GM19035 (cell line): ENCODE data around the gene DYNC1I1.

Experiments
- ATAC-seq: cut with Tn5 transposase; IDR thresholded peaks from one replicate; pipeline ENCODE4 v1.9.1; 2021; ENCODE audit not compliant: unreplicated experiment

Gene DYNC1I1

DNA sequence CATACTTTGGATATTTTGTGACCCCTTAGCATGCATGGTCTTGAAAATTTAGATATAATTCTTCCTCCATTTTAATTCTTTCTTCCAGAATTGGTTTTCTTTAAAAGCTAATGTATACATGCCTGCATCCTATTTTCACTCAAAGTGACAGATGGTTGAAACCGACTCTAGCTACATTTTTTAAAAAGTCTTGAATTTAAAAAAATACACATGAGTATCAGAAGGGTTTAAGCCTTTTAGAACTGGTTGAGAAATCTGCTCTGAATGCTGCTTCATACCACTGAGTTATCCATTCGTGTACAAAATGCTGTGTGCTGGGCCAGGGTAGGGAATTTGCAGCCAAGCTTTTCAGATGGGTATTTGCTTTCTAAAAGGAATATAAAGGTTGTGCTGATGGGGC, 16.5 kb downstream of the DYNC1I1 start:
- no peak for ATAC-seq

DNA sequence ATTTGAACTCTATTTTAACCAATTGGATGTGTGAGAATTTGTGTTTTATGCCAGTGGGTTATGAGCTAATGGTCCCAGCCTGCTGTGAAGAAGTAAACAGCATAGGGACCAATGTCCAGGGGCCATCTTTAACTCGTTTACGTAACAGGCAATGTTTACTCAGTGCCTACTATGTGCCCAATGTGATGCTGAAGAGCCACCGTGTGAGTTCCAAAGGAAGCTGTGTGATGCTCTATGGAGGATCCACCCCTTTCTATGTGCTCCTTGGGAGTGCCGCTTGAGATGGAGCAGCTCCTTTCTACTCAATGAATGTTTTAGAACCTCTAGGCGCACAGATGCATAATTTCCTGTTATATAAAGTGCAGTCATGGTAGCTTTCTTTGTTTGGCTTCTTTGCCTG, 21.3 kb downstream of the DYNC1I1 start:
- no peak for ATAC-seq

DNA sequence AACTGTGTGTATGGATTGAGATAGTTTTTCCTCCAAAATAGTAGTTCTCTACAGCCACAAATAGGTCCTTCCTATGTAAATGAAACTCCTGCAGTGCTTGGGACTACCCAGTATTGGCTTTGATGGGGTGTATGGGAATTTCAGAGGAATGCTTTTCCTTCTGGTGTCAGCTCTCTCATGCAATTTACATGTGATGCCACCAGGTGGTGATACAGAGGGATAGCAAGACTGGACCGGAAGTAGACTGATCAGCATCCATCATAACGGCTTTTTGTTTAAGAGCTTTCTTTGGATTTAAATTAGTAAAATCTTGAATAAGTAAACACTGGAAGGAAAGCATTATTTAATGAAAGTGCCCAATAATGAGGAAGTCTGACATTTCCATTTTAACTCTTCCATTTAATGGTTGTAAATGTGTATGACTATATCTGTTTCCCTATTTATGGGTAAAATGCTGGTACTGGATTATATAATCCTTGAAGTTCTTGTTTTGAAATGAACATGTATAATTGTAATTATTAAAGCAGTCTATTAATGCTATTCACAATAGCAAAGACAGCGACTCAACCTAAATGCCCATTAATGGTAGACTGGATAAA, 22.7 kb downstream of the DYNC1I1 start:
- ATAC-seq = no peak

DNA sequence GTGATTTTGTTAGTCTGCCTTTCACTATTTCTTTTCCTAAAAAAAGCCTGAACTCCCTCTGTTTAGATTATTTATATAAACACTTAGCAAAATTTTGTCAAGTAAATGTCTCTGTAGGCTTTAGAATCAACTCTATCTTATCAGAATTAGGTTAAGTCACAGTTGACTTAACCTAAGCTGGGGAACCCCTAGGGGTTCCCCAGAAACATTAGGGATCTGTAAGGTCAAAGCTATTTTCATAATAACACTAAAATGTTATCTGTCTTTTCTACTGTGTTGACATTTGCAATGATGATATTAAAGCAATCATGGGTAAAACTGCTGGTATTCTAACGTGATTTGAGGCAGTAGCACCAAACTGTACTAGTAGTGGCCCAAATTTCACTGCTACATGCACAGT, 24.3 kb downstream of the DYNC1I1 start:
- no peak for ATAC-seq

DNA sequence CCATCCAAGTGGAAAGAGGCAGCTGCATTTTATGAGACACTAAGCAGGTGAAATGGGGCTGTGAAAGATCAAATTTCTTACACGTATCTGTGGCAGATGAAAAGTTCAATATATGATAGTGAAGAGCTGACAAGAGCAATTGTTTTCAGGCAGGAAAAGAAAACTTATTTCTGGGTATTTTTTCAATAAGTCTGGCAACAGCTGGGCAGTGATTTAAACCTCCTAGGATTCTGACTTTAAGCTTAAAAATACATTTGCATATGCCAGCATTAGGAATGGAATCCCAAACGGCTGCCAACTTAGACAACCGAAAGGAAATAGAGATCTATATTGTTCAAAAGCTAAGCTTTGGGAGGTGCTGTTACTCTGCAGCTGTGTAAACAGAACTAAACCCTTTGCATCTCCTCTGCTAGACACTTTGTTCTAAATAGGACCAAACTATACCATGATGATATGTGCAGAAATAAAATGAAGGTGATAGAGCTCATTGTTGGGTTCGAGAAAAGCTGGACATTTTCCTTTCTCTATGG, 26.1 kb downstream of the DYNC1I1 start:
- ATAC-seq = no peak

DNA sequence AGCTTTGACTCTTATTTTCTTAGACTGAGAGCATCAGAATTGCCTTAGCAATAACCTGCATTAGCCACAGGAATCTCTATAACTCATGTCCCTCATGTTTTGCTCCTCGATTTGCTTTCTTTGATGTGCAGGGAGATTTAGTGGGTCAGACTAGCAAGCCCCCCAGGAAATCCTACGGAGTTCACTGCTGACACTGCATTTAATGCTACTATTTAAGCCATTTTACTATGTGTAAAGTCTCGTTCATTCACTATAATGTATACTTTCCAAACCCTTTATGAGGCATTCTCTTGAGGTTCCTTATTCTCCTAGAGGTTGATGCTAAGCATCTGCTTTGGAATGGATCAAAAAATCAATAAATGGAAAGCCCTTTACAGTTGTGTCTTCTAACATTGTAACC, 28.4 kb downstream of the DYNC1I1 start:
- no peak for ATAC-seq

DNA sequence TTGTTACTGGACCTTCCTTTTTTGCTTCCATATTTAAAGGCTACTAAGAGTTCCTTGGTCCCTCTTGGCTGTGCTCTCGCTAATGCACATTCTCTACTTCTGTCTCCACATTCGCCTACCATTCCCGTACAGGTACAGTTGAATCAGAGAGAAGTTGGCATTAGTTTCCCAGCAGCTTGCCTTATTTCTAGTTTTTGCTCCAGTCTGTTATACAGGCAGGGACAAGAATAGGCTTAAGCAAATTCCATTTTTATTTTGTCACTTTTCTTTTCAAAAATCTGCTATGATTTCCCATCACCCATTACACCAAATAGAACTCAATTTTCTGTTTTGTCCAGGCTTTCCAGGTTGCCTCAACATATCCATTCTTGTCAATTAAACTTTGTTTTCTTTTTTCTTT, 29.9 kb downstream of the DYNC1I1 start:
- ATAC-seq = no peak

DNA sequence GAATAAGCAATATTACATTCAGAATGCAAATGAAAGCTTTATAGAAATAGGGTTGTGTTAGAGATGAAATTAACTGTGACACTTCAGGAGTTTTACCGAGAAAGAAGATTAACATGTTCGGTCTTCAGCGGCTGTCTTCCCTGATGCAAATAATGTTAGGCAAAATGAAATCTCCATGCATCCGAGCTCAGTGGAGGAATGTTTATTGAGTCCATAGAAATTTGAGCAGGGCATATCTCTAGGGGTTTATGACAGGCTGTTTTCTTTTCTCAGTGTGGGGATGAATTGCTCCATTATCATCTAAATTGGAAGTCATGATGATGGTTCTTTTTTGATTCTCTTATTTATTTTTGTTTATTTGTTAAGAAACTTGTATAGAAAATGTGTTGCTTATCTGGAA, 31.7 kb downstream of the DYNC1I1 start:
- ATAC-seq = no peak

DNA sequence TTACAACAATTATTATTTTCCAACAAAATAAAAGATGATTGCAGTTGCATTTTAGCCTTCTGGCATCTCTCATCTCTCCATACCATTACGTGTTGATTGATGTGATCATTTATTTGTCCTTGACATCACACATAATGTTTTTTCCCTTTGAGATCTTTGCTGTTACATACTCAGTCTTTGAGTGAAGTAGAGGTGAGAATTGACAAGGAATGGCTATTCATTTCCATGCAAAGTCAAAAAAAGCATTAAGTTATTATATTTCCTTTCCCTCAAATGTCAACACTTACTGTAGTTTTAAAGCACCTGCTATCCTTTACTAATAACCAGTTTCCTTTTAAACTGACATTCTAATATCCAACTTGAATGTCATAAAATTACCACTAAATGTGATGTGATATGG, 33.6 kb downstream of the DYNC1I1 start:
- no peak for ATAC-seq

DNA sequence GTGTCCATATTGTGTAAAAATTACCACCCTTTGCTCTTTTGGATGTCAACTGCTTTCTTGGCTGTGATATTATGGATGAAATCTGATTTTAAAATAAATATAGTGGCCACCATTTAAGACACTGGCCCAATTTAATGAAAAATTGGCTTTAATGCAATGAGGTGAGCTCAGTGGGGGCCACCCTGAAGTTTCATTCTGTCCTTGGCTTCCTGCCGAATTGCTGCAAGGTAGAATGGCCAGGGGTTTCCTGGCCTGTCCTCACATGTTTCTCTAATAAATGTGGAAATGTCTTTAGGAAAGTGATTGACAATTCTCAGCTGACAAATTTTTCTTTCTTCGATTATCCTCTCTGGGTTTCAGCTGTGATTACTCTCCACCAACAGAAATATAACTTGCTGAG, 36.0 kb downstream of the DYNC1I1 start:
- no peak for ATAC-seq

DNA sequence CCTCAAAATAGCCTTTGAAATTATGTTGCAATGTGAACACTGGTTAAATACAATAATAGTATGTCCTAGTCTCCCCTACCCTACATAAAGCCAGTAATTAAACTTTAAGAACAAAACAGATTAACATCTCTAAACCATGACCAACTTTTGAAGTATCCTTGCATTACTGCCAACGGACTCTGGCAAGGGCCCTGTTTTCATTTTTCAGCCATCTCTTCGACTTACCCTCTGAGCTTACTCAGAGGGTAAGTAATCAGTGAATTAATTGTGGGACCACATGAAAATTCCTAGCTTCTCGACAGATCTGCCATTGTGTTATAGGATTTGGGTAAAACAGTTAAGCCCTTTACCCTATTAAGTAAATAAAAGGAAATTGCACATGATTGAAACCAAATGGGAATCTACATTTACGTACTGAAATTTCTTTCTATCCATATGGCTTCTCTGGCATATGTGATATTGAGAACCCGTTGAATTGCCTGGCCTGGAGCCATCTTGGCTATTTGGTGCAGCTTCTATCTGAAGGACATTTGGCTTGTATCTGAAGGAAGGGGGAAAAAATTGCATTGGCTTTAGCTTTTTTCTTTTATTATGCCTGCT, 39.6 kb downstream of the DYNC1I1 start:
- no peak for ATAC-seq

DNA sequence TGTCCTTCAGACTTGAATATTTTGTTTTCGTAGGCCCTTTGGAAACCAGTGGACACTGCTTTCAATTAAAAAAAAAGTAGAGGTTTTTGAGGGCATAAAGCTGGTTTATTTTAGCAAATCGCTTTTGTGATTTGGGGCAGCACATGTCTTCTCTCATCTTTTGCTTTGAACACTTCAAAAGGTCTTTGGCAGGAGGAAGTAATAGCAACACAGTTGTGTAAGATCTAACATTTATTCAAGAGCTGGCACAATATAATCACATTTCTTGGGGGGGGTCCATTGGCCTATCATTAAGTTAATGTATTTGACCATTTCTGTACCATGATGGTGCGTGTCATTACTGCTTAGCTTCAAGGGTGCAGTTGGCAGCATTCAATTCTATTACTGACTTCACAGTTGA, 42.4 kb downstream of the DYNC1I1 start:
- ATAC-seq = no peak

DNA sequence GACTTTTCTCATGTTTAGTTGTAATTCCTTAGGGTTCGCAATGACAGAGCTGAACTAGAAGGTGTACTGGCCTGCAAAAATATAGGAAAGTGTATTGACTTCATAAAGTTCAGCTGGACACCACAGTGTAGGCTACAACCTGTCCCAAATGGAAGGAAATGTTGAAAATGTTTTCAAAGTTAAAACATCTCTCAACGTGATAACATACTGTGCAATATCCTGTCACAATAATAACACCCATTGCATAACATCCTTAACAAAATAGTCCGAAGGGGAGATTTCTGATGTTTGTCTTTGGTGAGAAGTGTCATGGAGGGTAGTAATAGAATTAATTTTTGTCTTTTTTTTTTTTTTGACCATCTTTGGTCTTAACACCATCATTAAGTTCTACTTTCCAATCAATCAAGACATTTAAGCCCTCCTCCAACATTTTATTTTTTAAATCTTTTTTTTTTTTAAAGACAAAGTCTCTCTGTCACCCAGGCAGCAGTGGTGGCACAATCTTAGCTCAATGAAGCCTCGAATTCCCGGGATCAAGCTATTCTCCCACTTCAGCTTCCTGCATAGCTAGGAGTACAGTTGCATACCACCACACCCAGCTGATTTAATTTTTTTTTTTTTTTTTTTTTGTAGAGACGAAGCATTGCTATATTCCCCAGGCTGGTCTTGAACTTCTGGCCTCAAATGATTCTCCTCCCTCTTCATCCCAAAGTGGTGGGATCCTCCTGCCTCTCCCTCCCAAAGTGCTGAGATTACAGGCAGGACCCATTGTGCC, 45.7 kb downstream of the DYNC1I1 start:
- no peak for ATAC-seq

DNA sequence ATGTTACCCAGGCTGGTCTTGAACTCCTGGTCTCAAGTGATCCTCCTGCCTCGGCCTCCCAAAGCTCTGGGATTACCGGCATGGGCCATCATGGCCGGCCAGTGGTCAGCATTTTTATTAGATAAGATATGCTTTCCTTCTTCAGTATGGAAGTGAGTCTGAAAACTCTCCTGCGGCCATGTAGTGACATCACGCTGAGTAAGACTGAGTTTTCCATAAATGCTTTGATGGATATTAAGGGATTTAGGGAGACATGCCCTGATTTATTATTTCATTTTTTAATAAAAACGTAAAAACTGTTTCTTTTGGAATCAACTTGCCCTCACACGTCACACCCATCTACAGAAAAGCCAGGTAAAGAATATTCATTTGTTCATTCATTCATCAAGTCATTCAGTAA, 48.4 kb downstream of the DYNC1I1 start:
- ATAC-seq = no peak

DNA sequence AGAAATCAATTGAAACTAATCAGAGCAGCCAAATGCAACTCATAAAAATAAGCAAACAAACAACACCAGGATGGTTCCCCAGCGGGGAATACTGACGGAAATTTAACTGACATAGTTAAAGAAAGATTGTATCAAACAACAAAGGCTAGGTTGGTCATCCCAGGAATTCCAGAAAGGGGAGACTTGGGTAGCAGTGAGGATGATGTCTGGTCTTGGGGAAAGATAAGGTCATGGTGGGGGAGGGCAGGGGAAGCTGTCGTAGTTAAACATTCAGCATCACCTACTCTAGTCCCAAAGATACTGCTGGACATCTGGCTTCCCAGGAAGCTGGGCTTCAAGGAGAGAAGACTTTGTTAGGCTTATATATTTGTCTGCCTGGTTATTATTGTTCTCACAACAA, 50.4 kb downstream of the DYNC1I1 start:
- no peak for ATAC-seq

DNA sequence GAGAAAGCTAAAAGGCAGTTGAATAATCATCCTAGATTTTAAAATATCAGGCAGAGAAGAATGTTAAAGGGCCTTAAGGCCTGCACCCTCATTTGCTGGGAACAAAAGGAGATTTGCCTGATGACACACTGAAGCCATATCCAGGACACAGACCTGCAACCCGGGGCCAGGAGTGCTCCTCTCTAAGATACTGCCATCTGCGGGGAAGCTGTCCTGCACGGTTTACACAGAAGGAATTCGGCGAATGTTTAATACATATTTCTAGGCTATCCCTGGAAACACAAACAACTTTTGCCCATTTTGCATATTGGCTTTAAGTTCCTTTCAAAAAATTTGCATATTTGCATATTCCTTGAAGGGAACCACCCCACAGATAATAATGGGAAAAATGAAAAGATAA, 52.3 kb downstream of the DYNC1I1 start:
- ATAC-seq = no peak

DNA sequence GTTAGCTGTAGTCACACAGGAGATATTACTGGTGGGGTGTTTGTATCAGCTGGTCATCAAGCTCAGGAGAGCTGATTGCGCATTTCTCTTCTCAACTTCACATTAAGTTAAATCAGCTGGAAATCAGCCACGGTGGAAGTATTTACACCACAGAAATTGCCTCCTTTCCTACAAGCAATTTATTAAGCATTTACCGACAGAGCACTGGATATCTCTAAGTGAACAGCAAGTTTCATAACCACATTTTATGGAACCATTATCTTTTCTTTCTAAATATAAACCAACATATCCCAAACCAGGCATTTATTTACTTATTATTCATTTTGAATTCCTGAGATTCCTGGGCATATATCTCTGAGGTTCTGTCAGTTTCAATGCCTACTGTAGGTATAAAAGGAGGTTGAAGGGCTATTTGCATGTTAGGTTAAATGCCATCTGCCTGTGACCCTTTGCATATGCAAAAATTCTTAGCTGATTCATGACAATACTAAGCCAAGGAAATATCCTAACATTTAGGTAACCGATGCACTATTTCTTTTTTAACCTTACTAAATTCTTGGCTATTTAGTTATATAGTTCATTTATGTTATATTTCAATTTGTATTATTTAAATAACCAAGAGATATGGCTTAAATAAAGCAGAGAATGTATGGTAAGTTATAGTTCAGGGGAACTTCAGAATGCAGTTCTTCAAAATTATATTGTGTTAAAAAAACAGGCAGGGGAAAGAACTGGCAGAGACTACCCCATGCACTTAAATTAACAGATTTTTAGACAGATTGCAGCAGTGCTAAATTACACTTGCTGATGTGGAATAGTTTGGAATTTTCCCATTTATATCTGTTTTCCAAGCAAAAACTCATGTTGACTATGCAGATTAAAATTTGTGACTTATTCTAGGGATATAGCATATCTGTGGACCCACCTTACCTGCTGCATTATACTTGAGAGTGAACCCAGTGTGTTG, 56.8 kb downstream of the DYNC1I1 start:
- ATAC-seq = no peak

DNA sequence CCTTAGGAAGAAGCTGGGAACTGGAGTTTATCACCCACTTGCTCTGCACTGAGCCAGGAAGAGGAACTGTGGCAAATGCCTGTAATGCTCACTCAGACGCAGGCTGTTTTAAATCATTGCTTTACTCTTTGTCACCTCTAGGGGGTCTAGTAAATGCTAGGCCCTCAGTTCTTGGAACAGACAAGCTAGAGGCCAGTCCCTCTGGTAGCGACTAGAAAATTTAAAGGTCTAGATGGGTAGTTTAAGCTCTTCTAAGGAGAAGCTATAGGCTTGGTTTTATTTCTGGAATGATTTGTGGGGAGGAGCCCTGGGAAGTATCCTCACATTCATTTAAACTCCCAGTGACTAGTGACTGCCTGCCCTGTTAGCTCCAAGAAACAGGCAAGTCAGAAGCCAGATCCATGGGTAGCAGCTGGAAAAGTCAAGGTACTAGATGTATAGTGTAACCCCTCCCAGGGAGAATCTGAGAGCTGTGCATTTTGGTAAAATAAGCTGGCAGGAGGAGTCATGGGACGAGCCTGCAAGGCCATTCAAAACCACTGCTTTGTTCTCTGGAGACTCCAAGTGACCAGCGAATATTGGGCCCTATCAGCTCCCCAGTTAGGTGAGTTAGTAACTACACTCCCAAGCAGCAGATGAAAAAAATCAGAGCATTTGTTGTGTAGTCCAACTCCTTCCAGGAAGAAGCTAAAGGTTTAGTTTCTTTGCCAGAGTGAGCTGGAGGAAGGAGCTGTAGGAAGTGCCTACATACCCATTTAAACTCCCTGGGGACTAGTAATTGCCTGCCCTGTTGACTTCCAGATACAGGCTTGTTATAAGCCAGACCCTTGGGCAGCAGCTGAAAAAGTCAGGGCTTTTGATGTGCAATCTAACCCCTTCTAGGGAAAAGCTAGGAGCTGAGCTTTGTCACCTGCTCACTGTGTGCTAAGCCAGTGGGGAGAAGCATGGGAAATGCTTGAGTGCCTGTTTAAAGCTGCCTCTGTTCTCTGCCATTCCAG, 68.9 kb downstream of the DYNC1I1 start:
- peak; percentile 94 for ATAC-seq

DNA sequence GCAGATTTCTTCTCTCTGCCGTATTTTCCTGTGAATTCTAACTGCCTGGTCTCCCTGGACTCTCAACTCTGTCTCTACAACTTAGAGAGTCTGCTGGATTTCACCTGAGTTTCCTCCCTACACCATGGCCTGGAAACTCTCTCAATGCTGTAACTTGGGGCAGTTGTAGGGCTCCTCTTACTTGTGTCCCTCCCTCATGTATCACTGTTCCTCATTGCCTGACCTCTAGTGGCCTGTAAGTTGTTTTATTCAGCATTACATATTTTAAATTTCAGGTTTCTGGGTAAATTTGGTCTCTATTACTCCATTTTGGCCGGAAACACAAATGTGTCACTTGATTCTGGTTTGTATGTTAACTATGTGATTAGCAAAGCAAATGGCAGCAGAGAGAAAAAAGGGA, 70.9 kb downstream of the DYNC1I1 start:
- no peak for ATAC-seq

DNA sequence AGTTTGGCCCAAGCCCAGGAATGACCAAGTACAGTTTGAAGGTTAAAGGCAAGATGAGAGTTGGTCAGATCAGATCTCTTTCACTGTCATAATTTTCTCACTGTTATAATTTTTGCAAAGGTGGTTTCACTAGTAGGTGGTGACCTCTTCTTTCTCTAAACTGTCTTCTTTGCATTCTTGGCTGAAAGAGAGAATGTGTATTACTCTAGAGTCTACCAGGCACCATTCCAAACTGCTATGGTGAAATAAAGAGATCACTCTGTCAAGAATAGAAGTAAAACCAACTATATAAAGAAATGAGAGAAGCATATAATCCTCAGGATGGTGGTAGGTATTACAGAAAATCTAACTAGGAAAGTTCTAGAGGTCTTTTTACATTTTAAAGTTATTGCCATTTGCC, 72.7 kb downstream of the DYNC1I1 start:
- ATAC-seq = no peak
